ENCODE data around the gene NUBPL.
"Not testable (repeated sequence)": the region's sequence is repeated elsewhere in the genome, so short reads cannot be mapped to it uniquely, and the experiment has no call there.

NUBPL gene

DNA sequence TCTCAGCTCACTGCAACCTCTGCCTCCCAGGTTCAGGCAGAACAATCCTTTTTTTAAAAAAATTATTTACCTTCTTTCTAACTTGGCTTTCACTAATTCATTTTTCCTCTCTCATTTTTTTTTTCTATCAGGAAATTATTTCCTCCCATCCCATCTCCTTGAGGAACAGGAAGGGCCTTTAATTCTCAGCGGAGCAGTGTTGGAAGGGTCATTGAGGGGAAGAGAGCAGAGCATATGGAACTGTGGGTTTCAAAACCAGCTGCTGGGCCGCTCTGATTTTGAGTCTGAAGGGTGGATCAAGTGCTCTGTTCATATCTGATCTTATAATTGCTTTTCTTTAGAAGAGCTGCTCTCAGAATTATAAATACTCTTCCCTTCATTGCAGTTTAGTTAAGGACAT, 29.0 kb downstream of the NUBPL start:
- DNase-seq (no peak), ATAC-seq (replicated peaks) (no peak)
- no peak overlapping the region for H3K4me3 Mint-ChIP-seq
- no peaks in the 10 kb centered on the region for H3K36me3 Mint-ChIP-seq (ENCODE audit: insufficient read depth)
- peaks cover 0 to 5% of the 10 kb centered on the region in 2 donors for H3K4me1 Mint-ChIP-seq (ENCODE audit: low read depth in 2 of 2)
- H3K27me3 Mint-ChIP-seq: no peaks in the 10 kb centered on the region
- H3K27ac Mint-ChIP-seq: no peak overlapping the region
- no peaks in the 10 kb centered on the region for H3K9me3 Mint-ChIP-seq

GRCh38 chr14:31592122-31592521, 30.9 kb downstream of the NUBPL start:
- DNase-seq (no peak), ATAC-seq (replicated peaks) (no peak)
- H3K4me1 Mint-ChIP-seq (ENCODE audit: low read depth in 2 of 2): peaks cover 0 to 5% of the 10 kb centered on the region in 2 donors
- no peaks in the 10 kb centered on the region for H3K9me3 Mint-ChIP-seq
- no peaks in the 10 kb centered on the region for H3K27me3 Mint-ChIP-seq
- no peaks in the 10 kb centered on the region for H3K36me3 Mint-ChIP-seq (ENCODE audit: insufficient read depth)
- no peak overlapping the region for H3K4me3 Mint-ChIP-seq
- H3K27ac Mint-ChIP-seq: no peak overlapping the region

- DNase-seq: no peak
- H3K4me3 Mint-ChIP-seq: no peak overlapping the region
- H3K27ac Mint-ChIP-seq: no peak overlapping the region
- no peaks in the 10 kb centered on the region for H3K36me3 Mint-ChIP-seq (ENCODE audit: insufficient read depth)
- no peaks in the 10 kb centered on the region for H3K27me3 Mint-ChIP-seq
- peaks cover 0 to 5% of the 10 kb centered on the region in 2 donors for H3K4me1 Mint-ChIP-seq (ENCODE audit: low read depth in 2 of 2)
- H3K9me3 Mint-ChIP-seq: no peaks in the 10 kb centered on the region
- no peak for ATAC-seq (replicated peaks)
Observed at GRCh38 chr14:31592631-31593030, 31.4 kb downstream of the NUBPL start.

GRCh38 chr14:31596342-31597095, 35.3 kb downstream of the NUBPL start:
- Mint-ChIP-seq H3K27me3 (no peaks in the 10 kb centered on the region), H3K27ac (no peak overlapping the region), H3K4me1 (ENCODE audit: low read depth in 2 of 2) (peaks cover 2 to 5% of the 10 kb centered on the region in 2 donors), H3K36me3 (ENCODE audit: insufficient read depth) (peaks cover 5% of the 10 kb centered on the region), H3K4me3 (no peak overlapping the region), H3K9me3 (no peaks in the 10 kb centered on the region)
- no peak for DNase-seq
- ATAC-seq (replicated peaks): no peak

DNA sequence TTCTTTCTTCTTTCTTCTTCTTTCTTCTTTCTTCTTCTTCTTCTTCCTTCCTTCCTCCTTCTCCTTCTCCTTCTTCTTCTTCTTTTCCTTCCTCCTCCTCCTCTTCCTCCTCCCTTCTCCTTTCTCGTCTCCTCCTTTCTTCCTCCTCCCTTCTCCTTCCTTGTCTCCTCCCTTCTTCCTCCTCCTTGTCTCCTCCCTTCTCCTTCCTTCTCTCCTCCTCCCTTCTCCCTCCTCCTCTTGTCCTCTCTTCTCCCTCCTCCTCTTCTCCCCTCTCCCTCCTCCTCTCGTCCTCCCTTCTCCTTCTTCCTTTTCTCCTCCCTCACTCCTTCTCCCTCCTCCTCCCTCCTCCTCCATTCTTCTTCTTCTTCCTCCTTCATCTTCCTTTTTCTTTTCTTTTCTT, 44.5 kb downstream of the NUBPL start:
- Mint-ChIP-seq H3K27ac (no peak overlapping the region), H3K36me3 (ENCODE audit: insufficient read depth) (no peaks in the 10 kb centered on the region), H3K4me3 (no peak overlapping the region), H3K27me3 (no peaks in the 10 kb centered on the region), H3K4me1 (ENCODE audit: low read depth in 2 of 2) (peaks cover 0 to 5% of the 10 kb centered on the region in 2 donors), H3K9me3 (peaks cover 0 to 15% of the 10 kb centered on the region in 2 donors)
- ATAC-seq (replicated peaks): no peak
- DNase-seq: no peak

DNA sequence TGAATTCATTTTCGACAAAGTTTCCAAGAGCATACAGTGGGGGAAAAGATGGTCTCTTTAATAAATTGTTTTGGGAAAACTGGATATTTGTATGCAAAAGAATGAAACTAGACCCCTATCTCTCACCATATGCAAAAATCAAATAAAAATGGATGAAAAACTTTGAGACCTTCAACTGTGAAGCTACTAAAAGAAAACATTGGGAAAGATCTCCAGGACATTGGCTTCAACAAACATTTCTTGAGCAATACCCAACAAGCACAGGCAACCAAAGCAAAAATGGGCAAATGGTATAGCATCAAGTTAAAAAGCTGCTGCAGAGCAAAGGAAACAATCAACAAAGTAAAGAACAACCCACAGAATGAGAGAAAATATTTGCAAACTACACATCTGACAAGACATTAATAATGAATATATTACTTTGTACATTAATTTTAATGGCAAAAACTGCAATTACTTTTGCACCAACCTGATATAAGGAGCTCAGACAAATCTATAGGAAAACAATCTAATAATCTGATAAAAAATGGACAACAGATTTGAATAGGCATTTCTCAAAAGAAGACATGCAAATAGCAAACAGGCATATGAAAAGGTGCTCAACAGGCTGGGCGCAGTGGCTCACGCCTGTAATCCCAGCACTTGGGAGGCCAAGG, 50.7 kb downstream of the NUBPL start:
- H3K9me3 Mint-ChIP-seq: peaks cover 2 to 30% of the 10 kb centered on the region in 2 donors

GRCh38 chr14:31613188-31613587, 52.0 kb downstream of the NUBPL start:
- Mint-ChIP-seq H3K27me3 (no peaks in the 10 kb centered on the region), H3K9me3 (peaks cover 4 to 27% of the 10 kb centered on the region in 2 donors), H3K4me3 (no peak overlapping the region), H3K4me1 (ENCODE audit: low read depth in 2 of 2) (peaks cover 4 to 5% of the 10 kb centered on the region in 2 donors), H3K36me3 (ENCODE audit: insufficient read depth) (no peaks in the 10 kb centered on the region), H3K27ac (no peak overlapping the region)
- ATAC-seq (replicated peaks): no peak
- no peak for DNase-seq

More for the DNA sequence above, 50.7 kb downstream of the NUBPL start:
- DNase-seq: no peak
- Mint-ChIP-seq H3K27me3 (no peaks in the 10 kb centered on the region), H3K4me1 (ENCODE audit: low read depth in 2 of 2) (peaks cover 0 to 5% of the 10 kb centered on the region in 2 donors), H3K4me3 (no peak overlapping the region), H3K36me3 (ENCODE audit: insufficient read depth) (no peaks in the 10 kb centered on the region), H3K27ac (no peak overlapping the region)
- ATAC-seq (replicated peaks): no peak

GRCh38 chr14:31618884-31619283, 57.7 kb downstream of the NUBPL start:
- H3K4me1 Mint-ChIP-seq (ENCODE audit: low read depth in 2 of 2): peaks cover 3 to 16% of the 10 kb centered on the region in 2 donors
- H3K27me3 Mint-ChIP-seq; H3K36me3 Mint-ChIP-seq (ENCODE audit: insufficient read depth); H3K27ac Mint-ChIP-seq; DNase-seq; H3K4me3 Mint-ChIP-seq; ATAC-seq (replicated peaks): not testable (repeated sequence)
- H3K9me3 Mint-ChIP-seq: peaks cover 18 to 32% of the 10 kb centered on the region in 2 donors

DNA sequence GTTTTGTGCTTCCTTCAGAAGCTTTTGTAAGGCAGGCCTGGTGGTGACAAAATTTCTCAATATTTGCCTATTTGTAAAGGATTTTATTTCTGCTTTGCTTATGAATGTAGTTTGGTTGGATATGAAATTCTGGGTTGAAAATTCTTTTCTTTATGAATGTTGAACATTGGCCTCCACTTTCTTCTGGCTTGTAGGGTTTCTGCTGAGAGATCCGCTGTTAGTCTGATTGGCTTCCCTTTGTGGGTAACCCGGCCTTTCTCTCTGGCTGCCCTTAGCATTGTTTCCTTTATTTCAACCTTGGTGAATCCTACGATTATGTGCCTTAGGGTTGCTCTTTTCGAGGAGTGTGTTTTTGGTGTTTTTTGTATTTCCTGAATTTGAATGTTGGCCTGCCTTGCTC, 58.2 kb downstream of the NUBPL start:
- H3K4me3 Mint-ChIP-seq: no peak overlapping the region
- no peak for DNase-seq
- peaks cover 3 to 16% of the 10 kb centered on the region in 2 donors for H3K4me1 Mint-ChIP-seq (ENCODE audit: low read depth in 2 of 2)
- ATAC-seq (replicated peaks): no peak
- no peak overlapping the region for H3K27ac Mint-ChIP-seq
- peaks cover 20 to 34% of the 10 kb centered on the region in 2 donors for H3K9me3 Mint-ChIP-seq
- H3K27me3 Mint-ChIP-seq: no peaks in the 10 kb centered on the region
- H3K36me3 Mint-ChIP-seq (ENCODE audit: insufficient read depth): peaks cover 2% of the 10 kb centered on the region

DNA sequence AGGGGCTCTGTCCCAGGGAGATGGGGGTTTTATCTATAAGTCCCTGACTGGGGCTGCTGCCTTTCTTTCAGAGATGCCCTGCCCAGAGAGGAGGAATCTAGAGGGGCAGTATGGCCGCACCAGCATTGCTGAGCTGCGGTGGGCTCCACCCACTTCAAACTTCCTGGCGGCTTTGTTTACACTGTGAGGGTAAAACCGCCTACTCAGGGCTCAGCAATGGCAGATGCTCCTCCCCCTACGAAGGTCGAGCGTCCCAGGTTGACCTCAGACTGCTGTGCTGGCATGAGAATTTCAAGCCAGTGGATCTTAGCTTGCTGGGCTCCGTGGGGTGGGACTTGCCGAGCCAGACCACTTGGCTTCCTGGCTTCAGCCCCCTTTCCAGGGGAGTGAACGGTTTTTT, 59.7 kb downstream of the NUBPL start:
- not testable (repeated sequence) for DNase-seq; ATAC-seq (replicated peaks); H3K36me3 Mint-ChIP-seq (ENCODE audit: insufficient read depth); H3K27me3 Mint-ChIP-seq; H3K4me3 Mint-ChIP-seq; H3K27ac Mint-ChIP-seq
- H3K4me1 Mint-ChIP-seq (ENCODE audit: low read depth in 2 of 2): peaks cover 3 to 16% of the 10 kb centered on the region in 2 donors
- peaks cover 20 to 28% of the 10 kb centered on the region in 2 donors for H3K9me3 Mint-ChIP-seq

DNA sequence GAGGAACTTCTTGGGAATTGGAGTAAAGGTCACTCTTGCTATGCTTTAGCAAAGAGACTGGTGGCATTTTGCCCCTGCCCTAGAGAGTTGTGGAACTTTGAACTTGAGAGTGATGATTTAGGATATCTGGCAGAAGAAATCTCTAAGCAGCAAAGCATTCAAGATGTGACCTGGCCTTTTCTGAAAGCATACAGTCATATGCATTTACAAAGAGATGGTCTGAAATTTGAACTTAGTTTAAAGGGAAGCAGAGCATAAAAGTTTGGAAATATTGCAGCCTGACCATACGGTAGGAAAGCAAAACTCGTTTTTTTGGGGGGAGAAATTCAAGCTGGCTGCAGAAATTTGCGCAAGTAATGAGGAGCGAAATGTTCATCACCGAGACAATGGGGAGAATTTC, 60.9 kb downstream of the NUBPL start:
- no peak for DNase-seq
- no peak overlapping the region for H3K27ac Mint-ChIP-seq

DNA sequence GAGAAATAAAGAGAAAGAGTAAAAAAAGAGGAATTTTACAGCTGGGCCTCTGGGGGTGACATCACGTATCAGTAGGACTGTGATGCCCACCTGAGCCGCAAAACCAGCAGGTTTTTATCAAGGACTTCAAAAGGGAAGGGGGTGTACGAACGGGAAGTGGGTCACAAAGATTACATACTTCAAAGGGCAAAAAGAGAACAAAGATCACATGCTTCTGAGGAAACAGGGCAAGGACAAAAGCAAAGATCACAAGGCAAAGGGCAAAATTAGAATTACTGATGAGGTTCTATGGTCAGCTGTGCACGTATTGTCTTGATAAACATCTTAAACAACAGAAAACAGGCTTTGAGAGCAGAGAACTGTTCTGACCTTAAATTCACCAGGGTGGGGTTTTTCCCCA, 91.7 kb downstream of the NUBPL start:
- not testable (repeated sequence) for H3K27me3 Mint-ChIP-seq; H3K27ac Mint-ChIP-seq; DNase-seq; ATAC-seq (replicated peaks); H3K4me3 Mint-ChIP-seq; H3K36me3 Mint-ChIP-seq (ENCODE audit: insufficient read depth); H3K4me1 Mint-ChIP-seq (ENCODE audit: low read depth in 2 of 2)
- H3K9me3 Mint-ChIP-seq: peaks cover 5 to 35% of the 10 kb centered on the region in 2 donors

More for the DNA sequence above, 60.9 kb downstream of the NUBPL start:
- H3K36me3 Mint-ChIP-seq (ENCODE audit: insufficient read depth): peaks cover 2% of the 10 kb centered on the region
- H3K9me3 Mint-ChIP-seq: peaks cover 20 to 28% of the 10 kb centered on the region in 2 donors
- peaks cover 3 to 16% of the 10 kb centered on the region in 2 donors for H3K4me1 Mint-ChIP-seq (ENCODE audit: low read depth in 2 of 2)
- no peak for ATAC-seq (replicated peaks)
- no peaks in the 10 kb centered on the region for H3K27me3 Mint-ChIP-seq
- no peak overlapping the region for H3K4me3 Mint-ChIP-seq

- H3K4me1 Mint-ChIP-seq (ENCODE audit: low read depth in 2 of 2): peaks cover 0 to 15% of the 10 kb centered on the region in 2 donors
- H3K27ac Mint-ChIP-seq: peak overlapping the region in 1 of 2 donors; percentile 52
- H3K36me3 Mint-ChIP-seq (ENCODE audit: insufficient read depth): no peaks in the 10 kb centered on the region
- no peak for DNase-seq
- no peaks in the 10 kb centered on the region for H3K27me3 Mint-ChIP-seq
- no peak overlapping the region for H3K4me3 Mint-ChIP-seq
- ATAC-seq (replicated peaks): no peak
- H3K9me3 Mint-ChIP-seq: peaks cover 1 to 28% of the 10 kb centered on the region in 2 donors
Observed at GRCh38 chr14:31657917-31658316, 96.7 kb downstream of the NUBPL start.

DNA sequence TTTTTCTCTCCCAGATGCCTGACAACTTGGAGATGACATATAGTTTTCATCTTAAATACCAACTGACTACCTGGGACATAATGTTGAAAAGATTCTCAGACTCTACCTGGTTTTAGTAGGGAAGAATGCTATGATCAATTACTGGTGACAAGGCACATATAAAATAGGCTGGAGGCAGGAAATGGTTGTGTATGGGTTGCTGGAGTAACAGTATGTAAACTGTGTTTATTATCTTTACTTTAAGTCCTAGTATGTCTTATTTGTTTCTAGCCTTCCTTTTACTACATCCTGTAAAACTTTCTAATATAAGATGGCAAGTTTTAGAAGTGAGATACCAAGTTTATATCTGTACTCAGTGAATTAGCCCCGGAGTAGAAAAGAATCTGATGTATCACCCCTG, 98.1 kb downstream of the NUBPL start:
- ATAC-seq (replicated peaks) (no peak), DNase-seq (no peak)
- H3K36me3 Mint-ChIP-seq (ENCODE audit: insufficient read depth): no peaks in the 10 kb centered on the region
- H3K4me1 Mint-ChIP-seq (ENCODE audit: low read depth in 2 of 2): peaks cover 0 to 15% of the 10 kb centered on the region in 2 donors
- peaks cover 0 to 28% of the 10 kb centered on the region in 2 donors for H3K9me3 Mint-ChIP-seq
- H3K4me3 Mint-ChIP-seq: no peak overlapping the region
- no peak overlapping the region for H3K27ac Mint-ChIP-seq
- no peaks in the 10 kb centered on the region for H3K27me3 Mint-ChIP-seq
